Hepatocyte (in vitro differentiated cells): ENCODE results near the gene CDC42BPB. TPM values are rescaled to one million over a fixed set of nuclear protein-coding genes. Genes with fewer than 3 reads are reported as not detected.

Source experiments
- DNase-seq: peaks from one replicate; pipeline ENCODE4 v3.0.0-alpha.2; 2016; ENCODE audit warnings: low spot score
- H2AFZ ChIP-seq: fragments of 200-600 bp; sonication (generic); 2 replicates; pipeline ENCODE4 v1.6.0; 2016; ENCODE audit warnings: antibody characterized with exemption, mild to moderate bottlenecking
- H3K27ac ChIP-seq: fragments of 200-600 bp; sonication (generic); 2 replicates; pipeline ENCODE4 v1.5.1; 2016; ENCODE audit warnings: mild to moderate bottlenecking
- H3K27me3 ChIP-seq: fragments of 200-600 bp; sonication (generic); 2 replicates; pipeline ENCODE4 v1.6.1; 2016
- H3K36me3 ChIP-seq: fragments of 200-600 bp; sonication (generic); replicated peaks from 2 replicates; pipeline ENCODE4 v1.5.1; 2016; ENCODE audit warnings: low read depth; ENCODE audit not compliant: insufficient read depth
- H3K4me1 ChIP-seq: fragments of 200-600 bp; sonication (generic); 2 replicates; pipeline ENCODE4 v1.5.1; 2016; ENCODE audit warnings: mild to moderate bottlenecking, moderate library complexity; ENCODE audit not compliant: insufficient read depth
- H3K4me2 ChIP-seq: fragments of 200-600 bp; sonication (generic); 2 replicates; pipeline ENCODE4 v1.6.0; 2016
- H3K4me3 ChIP-seq: fragments of 200-600 bp; sonication (generic); 2 replicates; pipeline ENCODE4 v1.5.1; 2016; ENCODE audit warnings: mild to moderate bottlenecking
- H3K79me2 ChIP-seq: fragments of 200-600 bp; sonication (generic); 2 replicates; pipeline ENCODE4 v1.6.0; 2017; ENCODE audit warnings: mild to moderate bottlenecking
- H3K9me2 ChIP-seq: fragments of 200-600 bp; sonication (generic); replicated peaks from 2 replicates; pipeline ENCODE4 v1.6.0; 2017; ENCODE audit warnings: mild to moderate bottlenecking; ENCODE audit not compliant: insufficient read depth
- H3K9me3 ChIP-seq: fragments of 200-600 bp; sonication (generic); 2 replicates; pipeline ENCODE4 v1.5.1; 2016; ENCODE audit warnings: low read depth, mild to moderate bottlenecking
- H4K20me1 ChIP-seq: fragments of 200-600 bp; sonication (generic); 2 replicates; pipeline ENCODE4 v1.6.0; 2016; ENCODE audit warnings: mild to moderate bottlenecking; ENCODE audit not compliant: insufficient read depth, poor library complexity, severe bottlenecking
- EZH2 ChIP-seq: fragments of 200-600 bp; sonication (generic); IDR thresholded peaks from 2 replicates; pipeline ENCODE4 v1.6.1; 2016; ENCODE audit warnings: antibody characterized with exemption, mild to moderate bottlenecking, borderline replicate concordance
- EZH2phosphoT487 ChIP-seq: fragments of 200-600 bp; sonication (generic); IDR thresholded peaks from one replicate; pipeline ENCODE4 v1.6.1; 2018; ENCODE audit warnings: antibody characterized with exemption, mild to moderate bottlenecking, low read depth, moderate library complexity; ENCODE audit not compliant: unreplicated experiment, severe bottlenecking
- WGBS: methylation state at CpG from one replicate; pipeline ENCODE4 v1.1.6; 2016; ENCODE audit warnings: low lambda C conversion rate; ENCODE audit errors: missing lambda C conversion rate; 5-methylcytosine and 5-hydroxymethylcytosine counted together
- polyA plus RNA-seq: library from polyadenylated mRNA; unstranded; fragments of >200 nt; fragmentation: Nextera tagmentation; extraction: Ambion mirVana; gene quantifications from 2 replicates; pipeline ENCODE4 v1.2.1, GENCODE V29; 2016
- total RNA-seq: library from RNA; depleted of rRNA; stranded (reverse); fragments of >200 nt; gene quantifications from 2 replicates; pipeline ENCODE4 v1.2.3, GENCODE V29; 2014
- TF ChIP-seq, protein P1 (sequence below): fragments of 200-600 bp; sonication (generic); IDR thresholded peaks from 2 replicates; pipeline ENCODE4 v1.5.1; 2016; ENCODE audit warnings: antibody characterized with exemption, mild to moderate bottlenecking; ENCODE audit not compliant: poor library complexity

The CDC42BPB gene
- total and polyA plus RNA-seq, 2 experiments from 2014 or later: 10.2 to 60.6 TPM

GRCh38 chr14:103006991-103007520, 50.3 kb downstream of the CDC42BPB start:
- H4K20me1 ChIP-seq: peaks cover 9% of the 10 kb centered on the region
- no peak for DNase-seq
- no peaks in the 10 kb centered on the region for H3K36me3 ChIP-seq

DNA sequence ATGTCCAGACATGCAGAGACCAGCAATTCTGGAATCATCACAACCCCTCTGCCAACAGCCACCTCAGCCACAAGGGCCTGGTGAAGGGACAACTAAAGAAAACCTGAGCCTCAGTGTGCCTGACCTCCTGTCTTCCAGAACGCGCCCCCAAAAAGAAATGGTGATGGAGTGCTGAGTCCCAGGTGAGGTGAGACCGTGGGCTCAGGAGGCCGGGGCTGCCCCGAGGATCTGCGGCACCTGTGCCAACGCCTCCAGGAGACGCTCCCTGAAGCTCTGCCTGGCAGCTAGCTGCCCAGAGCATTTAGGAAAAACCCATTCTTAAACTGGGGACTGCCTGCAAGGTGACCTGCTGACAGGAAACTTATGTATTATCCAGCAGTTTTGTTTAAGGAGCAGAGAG, 51.2 kb downstream of the CDC42BPB start:
- Histone ChIP-seq H4K20me1 (peaks cover 9% of the 10 kb centered on the region), H3K4me2 (no peak overlapping the region), H3K27me3 (no peaks in the 10 kb centered on the region), H3K79me2 (peaks cover 33% of the 10 kb centered on the region), H3K36me3 (no peaks in the 10 kb centered on the region), H3K9me2 (no peaks in the 10 kb centered on the region), H3K4me3 (no peak overlapping the region), H3K4me1 (no peaks in the 10 kb centered on the region), H3K27ac (no peak overlapping the region), H2AFZ (no peak overlapping the region), H3K9me3 (no peaks in the 10 kb centered on the region)
- TF ChIP-seq, protein P1, sequence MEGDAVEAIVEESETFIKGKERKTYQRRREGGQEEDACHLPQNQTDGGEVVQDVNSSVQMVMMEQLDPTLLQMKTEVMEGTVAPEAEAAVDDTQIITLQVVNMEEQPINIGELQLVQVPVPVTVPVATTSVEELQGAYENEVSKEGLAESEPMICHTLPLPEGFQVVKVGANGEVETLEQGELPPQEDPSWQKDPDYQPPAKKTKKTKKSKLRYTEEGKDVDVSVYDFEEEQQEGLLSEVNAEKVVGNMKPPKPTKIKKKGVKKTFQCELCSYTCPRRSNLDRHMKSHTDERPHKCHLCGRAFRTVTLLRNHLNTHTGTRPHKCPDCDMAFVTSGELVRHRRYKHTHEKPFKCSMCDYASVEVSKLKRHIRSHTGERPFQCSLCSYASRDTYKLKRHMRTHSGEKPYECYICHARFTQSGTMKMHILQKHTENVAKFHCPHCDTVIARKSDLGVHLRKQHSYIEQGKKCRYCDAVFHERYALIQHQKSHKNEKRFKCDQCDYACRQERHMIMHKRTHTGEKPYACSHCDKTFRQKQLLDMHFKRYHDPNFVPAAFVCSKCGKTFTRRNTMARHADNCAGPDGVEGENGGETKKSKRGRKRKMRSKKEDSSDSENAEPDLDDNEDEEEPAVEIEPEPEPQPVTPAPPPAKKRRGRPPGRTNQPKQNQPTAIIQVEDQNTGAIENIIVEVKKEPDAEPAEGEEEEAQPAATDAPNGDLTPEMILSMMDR: no peak
- no peak for TF ChIP-seq EZH2
- no peak for TF ChIP-seq EZH2phosphoT487
- no peak for DNase-seq
- WGBS: 99% methylated on average over 8 of the region's 8 CpGs

More at GRCh38 chr14:103006991-103007520, 50.3 kb downstream of the CDC42BPB start:
- H3K9me2 ChIP-seq: no peaks in the 10 kb centered on the region
- H3K9me3 ChIP-seq: no peaks in the 10 kb centered on the region
- no peak for TF ChIP-seq EZH2phosphoT487
- TF ChIP-seq EZH2: no peak
- H3K79me2 ChIP-seq: peaks cover 42% of the 10 kb centered on the region
- H2AFZ ChIP-seq: no peak overlapping the region
- no peaks in the 10 kb centered on the region for H3K4me1 ChIP-seq
- H3K4me3 ChIP-seq: no peak overlapping the region
- no peaks in the 10 kb centered on the region for H3K27me3 ChIP-seq
- H3K27ac ChIP-seq: no peak overlapping the region
- 98% methylated on average over 14 of the region's 14 CpGs for WGBS
- H3K4me2 ChIP-seq: no peak overlapping the region

GRCh38 chr14:103003850-103004249, 53.5 kb downstream of the CDC42BPB start:
- DNase-seq: no peak
- H4K20me1 ChIP-seq: peaks cover 2% of the 10 kb centered on the region
- H3K79me2 ChIP-seq: peaks cover 14% of the 10 kb centered on the region
- H3K4me1 ChIP-seq: no peaks in the 10 kb centered on the region
- WGBS: 98% methylated on average over 23 of the region's 24 CpGs
- no peaks in the 10 kb centered on the region for H3K9me3 ChIP-seq
- H3K27ac ChIP-seq: no peak overlapping the region
- no peak overlapping the region for H2AFZ ChIP-seq
- no peak for TF ChIP-seq EZH2
- H3K4me2 ChIP-seq: no peak overlapping the region
- H3K4me3 ChIP-seq: no peak overlapping the region
- H3K27me3 ChIP-seq: no peaks in the 10 kb centered on the region
- H3K36me3 ChIP-seq: no peaks in the 10 kb centered on the region
- H3K9me2 ChIP-seq: no peaks in the 10 kb centered on the region

DNA sequence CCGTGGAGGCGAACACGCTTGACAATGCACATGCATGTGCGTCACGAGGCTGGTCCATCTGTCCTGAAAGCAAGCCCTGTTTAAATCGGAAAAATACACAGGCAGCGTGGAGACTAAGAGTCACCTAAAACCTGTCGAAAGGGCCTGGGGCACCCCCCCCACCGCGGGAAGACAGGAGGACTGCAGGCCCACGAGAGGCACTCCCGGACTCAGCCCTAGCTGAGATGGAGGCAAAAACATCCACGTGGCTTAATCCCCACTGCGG, 54.1 kb downstream of the CDC42BPB start:
- peaks cover 13% of the 10 kb centered on the region for H3K79me2 ChIP-seq
- no peak for DNase-seq
- peaks cover under 1% of the 10 kb centered on the region for H3K4me1 ChIP-seq
- H4K20me1 ChIP-seq: peaks cover 2% of the 10 kb centered on the region
- no peaks in the 10 kb centered on the region for H3K9me2 ChIP-seq
- no peak overlapping the region for H2AFZ ChIP-seq
- no peak overlapping the region for H3K4me3 ChIP-seq
- 98% methylated on average over 14 of the region's 14 CpGs for WGBS
- H3K9me3 ChIP-seq: no peaks in the 10 kb centered on the region
- no peak overlapping the region for H3K4me2 ChIP-seq
- no peaks in the 10 kb centered on the region for H3K27me3 ChIP-seq
- no peak overlapping the region for H3K27ac ChIP-seq
- H3K36me3 ChIP-seq: no peaks in the 10 kb centered on the region
- no peak for TF ChIP-seq EZH2
- no peak for TF ChIP-seq EZH2phosphoT487
- TF ChIP-seq, protein P1: no peak
